Ishikawa (cell line): ENCODE data around the gene PEX11G.
A peak's percentile ranks its signal among the peaks of the same experiment; 100 is the strongest.

Experiments
- CEBPB ChIP-seq: IDR thresholded peaks from 2 replicates; pipeline ENCODE4 v1.6.1; 2012
- CREB1 ChIP-seq: IDR thresholded peaks from 2 replicates; pipeline ENCODE4 v1.6.1; 2012; ENCODE audit warnings: low read depth
- EGR1 ChIP-seq: IDR thresholded peaks from 2 replicates; pipeline ENCODE4 v1.6.1; 2012
- EP300 ChIP-seq: IDR thresholded peaks from 2 replicates; pipeline ENCODE4 v1.6.1; 2012; ENCODE audit warnings: borderline replicate concordance
- FOXM1 ChIP-seq: IDR thresholded peaks from 2 replicates; pipeline ENCODE4 v1.6.1; 2012; ENCODE audit warnings: low read depth, borderline replicate concordance
- NFIC ChIP-seq: IDR thresholded peaks from 2 replicates; pipeline ENCODE4 v1.6.1; 2012
- RAD21 ChIP-seq: IDR thresholded peaks from 2 replicates; pipeline ENCODE4 v1.6.1; 2012; ENCODE audit warnings: low read depth
- TAF1 ChIP-seq: IDR thresholded peaks from 2 replicates; pipeline ENCODE4 v1.6.1; 2012; ENCODE audit warnings: low read depth, mild to moderate bottlenecking
- TCF12 ChIP-seq: IDR thresholded peaks from 2 replicates; pipeline ENCODE4 v1.6.1; 2012; ENCODE audit warnings: low read depth
- TEAD4 ChIP-seq: IDR thresholded peaks from 2 replicates; pipeline ENCODE4 v1.6.1; 2012
- YY1 ChIP-seq: IDR thresholded peaks from 2 replicates; pipeline ENCODE4 v1.6.1; 2012; ENCODE audit warnings: low read depth
- ZBTB7A ChIP-seq: IDR thresholded peaks from 2 replicates; pipeline ENCODE4 v1.6.1; 2012; ENCODE audit warnings: low read depth
- TF ChIP-seq, protein P1 (sequence below): IDR thresholded peaks from 2 replicates; pipeline ENCODE4 v1.6.1; 2012
- TF ChIP-seq, protein P2 (sequence below): IDR thresholded peaks from 2 replicates; pipeline ENCODE4 v1.6.1; 2012
- TF ChIP-seq, protein P3 (sequence below): IDR thresholded peaks from 2 replicates; pipeline ENCODE4 v1.6.1; 2012; ENCODE audit warnings: low read depth, mild to moderate bottlenecking

Gene PEX11G

DNA sequence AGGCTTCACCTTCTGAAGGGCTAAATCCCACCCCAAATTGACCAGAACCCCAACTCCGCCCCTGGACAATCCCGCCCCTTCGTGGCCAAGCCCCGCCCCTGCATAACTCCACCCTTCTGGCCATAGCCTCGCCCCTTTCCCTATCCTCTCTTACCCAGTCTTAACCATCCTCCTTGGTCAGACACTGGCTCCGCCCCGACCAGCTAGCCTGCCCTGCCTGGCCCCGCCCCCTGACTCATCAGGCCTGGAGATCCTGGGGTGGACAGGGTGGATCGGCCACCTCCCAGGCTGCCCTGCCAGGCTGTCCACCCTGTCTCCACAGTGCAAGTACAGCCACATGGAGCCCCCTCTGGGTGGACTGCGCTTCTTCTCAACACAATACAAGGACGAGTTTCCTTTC lies 19.0 kb upstream of the PEX11G start:
- TF ChIP-seq, protein P1, sequence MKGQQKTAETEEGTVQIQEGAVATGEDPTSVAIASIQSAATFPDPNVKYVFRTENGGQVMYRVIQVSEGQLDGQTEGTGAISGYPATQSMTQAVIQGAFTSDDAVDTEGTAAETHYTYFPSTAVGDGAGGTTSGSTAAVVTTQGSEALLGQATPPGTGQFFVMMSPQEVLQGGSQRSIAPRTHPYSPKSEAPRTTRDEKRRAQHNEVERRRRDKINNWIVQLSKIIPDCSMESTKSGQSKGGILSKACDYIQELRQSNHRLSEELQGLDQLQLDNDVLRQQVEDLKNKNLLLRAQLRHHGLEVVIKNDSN: no peak
- TF ChIP-seq, protein P2, sequence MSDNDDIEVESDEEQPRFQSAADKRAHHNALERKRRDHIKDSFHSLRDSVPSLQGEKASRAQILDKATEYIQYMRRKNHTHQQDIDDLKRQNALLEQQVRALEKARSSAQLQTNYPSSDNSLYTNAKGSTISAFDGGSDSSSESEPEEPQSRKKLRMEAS: no peak
- TF ChIP-seq TAF1: no peak
- no peak for TF ChIP-seq ZBTB7A
- no peak for TF ChIP-seq TEAD4
- TF ChIP-seq RAD21: no peak
- TF ChIP-seq YY1: no peak
- no peak for TF ChIP-seq EGR1
- TF ChIP-seq, protein P3, sequence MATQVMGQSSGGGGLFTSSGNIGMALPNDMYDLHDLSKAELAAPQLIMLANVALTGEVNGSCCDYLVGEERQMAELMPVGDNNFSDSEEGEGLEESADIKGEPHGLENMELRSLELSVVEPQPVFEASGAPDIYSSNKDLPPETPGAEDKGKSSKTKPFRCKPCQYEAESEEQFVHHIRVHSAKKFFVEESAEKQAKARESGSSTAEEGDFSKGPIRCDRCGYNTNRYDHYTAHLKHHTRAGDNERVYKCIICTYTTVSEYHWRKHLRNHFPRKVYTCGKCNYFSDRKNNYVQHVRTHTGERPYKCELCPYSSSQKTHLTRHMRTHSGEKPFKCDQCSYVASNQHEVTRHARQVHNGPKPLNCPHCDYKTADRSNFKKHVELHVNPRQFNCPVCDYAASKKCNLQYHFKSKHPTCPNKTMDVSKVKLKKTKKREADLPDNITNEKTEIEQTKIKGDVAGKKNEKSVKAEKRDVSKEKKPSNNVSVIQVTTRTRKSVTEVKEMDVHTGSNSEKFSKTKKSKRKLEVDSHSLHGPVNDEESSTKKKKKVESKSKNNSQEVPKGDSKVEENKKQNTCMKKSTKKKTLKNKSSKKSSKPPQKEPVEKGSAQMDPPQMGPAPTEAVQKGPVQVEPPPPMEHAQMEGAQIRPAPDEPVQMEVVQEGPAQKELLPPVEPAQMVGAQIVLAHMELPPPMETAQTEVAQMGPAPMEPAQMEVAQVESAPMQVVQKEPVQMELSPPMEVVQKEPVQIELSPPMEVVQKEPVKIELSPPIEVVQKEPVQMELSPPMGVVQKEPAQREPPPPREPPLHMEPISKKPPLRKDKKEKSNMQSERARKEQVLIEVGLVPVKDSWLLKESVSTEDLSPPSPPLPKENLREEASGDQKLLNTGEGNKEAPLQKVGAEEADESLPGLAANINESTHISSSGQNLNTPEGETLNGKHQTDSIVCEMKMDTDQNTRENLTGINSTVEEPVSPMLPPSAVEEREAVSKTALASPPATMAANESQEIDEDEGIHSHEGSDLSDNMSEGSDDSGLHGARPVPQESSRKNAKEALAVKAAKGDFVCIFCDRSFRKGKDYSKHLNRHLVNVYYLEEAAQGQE: no peak
- no peak for TF ChIP-seq CEBPB
- TF ChIP-seq EP300: no peak
- no peak for TF ChIP-seq FOXM1
- TF ChIP-seq CREB1: no peak
- TF ChIP-seq TCF12: no peak
- no peak for TF ChIP-seq NFIC

DNA sequence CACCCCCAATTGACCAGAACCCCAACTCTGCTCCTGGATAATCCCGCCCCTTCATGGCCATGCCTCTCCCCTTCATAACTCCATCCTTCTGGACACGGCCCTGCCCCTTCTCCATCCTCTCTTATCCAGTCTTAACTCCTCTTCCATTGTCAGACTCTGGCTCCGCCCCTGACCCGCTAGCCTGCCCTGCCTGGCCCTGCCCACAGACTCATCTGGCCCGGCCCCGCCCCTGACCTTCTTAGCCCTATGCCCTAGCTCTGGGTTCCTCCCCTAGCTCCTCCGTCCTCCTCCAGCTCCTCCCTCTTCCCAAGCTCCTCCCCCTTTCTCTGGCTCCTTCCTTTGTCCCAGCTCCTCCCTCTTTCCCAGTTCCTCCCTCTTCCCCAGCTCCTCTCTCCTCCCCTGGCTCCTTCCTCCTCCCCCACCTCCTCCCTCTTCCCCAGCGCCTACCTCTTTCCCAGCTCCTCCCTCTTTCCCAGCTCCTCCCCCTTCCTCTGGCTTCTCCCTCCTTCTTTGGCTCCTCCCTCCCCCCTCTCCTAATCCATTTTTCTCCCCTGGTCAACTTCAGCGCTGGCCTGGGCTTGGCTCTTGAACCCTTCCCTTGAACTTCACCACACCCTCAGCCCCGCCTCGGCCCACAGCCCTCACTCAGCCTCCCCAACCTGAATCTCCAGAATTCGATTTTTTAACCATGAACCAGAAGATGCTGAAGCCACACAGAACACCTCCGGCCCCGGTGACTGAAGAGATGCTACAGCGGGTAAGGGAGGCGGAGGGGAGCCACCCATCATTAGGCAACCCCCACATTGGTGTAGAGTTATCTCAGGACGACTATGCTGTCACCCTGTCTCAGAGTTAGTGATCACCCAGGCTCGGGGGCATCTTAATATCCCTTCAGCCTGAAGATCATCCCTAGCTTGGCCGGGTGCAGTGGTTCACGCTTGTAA lies 17.8 kb upstream of the PEX11G start:
- TF ChIP-seq, protein P2: no peak
- TF ChIP-seq ZBTB7A (no peak), TEAD4 (no peak), RAD21 (no peak), EP300 (no peak), NFIC (no peak), EGR1 (no peak), CREB1 (no peak)
- TF ChIP-seq, protein P1: no peak

DNA sequence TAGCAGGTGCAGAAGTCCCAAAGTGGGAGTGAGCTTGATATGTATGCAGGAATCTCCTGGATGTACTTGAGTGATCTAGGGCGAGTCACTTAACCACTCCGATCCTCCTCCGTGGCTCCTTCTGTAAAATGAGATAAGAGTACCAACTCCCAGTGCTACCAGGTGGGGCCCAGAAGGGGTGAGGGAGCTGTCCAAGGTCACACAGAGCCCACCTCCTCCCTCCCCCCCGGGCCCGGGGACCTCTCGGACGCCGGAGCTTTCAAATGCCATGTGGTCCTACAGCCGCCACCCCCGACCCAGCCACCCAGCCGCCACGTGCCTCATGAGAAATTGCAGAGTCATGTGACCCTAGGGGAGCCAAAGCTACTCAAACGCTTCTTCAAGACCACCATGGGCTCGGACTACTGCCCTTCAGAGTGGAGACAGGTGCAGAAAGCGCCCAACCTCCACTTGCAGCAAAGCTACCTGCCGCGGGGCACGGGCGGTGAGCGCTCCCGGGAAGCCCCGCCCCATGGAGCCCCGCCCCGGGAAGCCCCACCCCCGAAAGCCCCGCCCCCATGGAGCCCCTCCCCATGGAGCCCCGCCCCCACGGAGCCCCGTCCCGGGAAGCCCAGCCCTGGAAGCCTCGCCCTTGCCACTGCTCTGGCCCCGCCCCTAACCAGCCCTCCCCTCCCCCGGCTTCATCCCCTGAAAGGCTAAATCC lies 17.0 kb upstream of the PEX11G start:
- TF ChIP-seq, protein P2: peak; percentile 87
- TF ChIP-seq YY1: no peak
- TF ChIP-seq, protein P3: peak; percentile 69
- TF ChIP-seq, protein P1: peak; percentile 74
- no peak for TF ChIP-seq EGR1
- TF ChIP-seq FOXM1: no peak

DNA sequence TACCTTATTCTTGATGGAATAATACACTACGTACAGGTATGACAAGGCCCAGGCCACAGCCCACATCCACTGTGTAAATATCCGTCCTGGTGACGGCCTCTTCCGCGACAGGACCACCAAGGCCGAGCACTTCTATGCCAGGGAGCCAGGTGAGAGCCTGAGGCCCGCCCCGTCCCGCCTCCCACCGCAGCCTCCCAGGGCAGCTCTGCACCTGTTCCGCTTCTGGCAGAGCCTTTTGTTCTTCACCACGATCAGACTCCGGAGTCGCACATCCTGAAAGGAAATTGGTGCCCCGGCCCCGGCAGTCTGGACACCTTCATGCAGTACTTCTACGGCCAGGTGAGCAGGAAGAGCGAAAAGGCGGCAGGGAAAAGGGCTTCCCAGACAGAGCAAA lies 16.4 kb upstream of the PEX11G start:
- TF ChIP-seq, protein P2: no peak
- no peak for TF ChIP-seq CREB1
- TF ChIP-seq EP300: no peak

DNA sequence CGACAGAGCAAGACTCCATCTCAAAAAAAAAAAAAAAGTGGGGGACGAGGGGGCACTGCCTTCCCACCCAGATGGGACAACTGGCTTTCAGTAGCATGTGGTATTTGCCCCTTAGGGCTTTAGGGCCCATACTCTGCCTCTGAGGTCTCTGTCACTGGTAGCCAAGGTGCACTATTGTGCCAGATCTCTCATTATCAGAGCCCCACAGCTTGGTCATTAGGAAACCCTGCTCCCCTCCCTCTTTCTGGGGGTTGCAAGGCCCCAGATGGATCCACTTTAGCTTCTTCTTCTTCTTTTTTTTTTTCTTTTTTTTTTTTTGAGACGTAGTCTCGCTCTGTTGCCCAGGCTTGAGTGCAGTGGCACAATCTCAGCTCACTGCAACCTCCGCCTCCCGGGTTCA lies 15.8 kb upstream of the PEX11G start:
- TF ChIP-seq NFIC (no peak), ZBTB7A (no peak), EGR1 (no peak), CREB1 (no peak), TEAD4 (no peak), CEBPB (no peak), FOXM1 (no peak), TCF12 (no peak), EP300 (no peak), RAD21 (no peak), TAF1 (no peak), YY1 (no peak)
- TF ChIP-seq, protein P2: no peak
- TF ChIP-seq, protein P1: no peak
- TF ChIP-seq, protein P3: no peak
